Sigmoid colon (tissue), 4 donors: ENCODE data around the gene CTDSPL2.

Experiments
- CTCF ChIP-seq, 4 experiments: fragments of 450-650 bp in 3 of 4; fragments of 200-600 bp in 1 of 4; IDR thresholded peaks; one replicate each; pipeline ENCODE4 v1.5.1; 2016 to 2019; ENCODE audit warnings: antibody characterized with exemption in 4 of 4, mild to moderate bottlenecking in 3 of 4, moderate library complexity in 2 of 4
- POLR2A ChIP-seq, 2 donors: fragments of 450-650 bp; IDR thresholded peaks; one replicate each; pipeline ENCODE4 v1.6.1; 2016; ENCODE audit warnings: antibody characterized with exemption in 2 of 2, mild to moderate bottlenecking in 2 of 2, moderate library complexity in 2 of 2
- POLR2AphosphoS5 ChIP-seq, 4 donors: sonication (generic); formaldehyde crosslinking; IDR thresholded peaks; one replicate each; pipeline ENCODE4 v1.6.1; 2017; ENCODE audit warnings: antibody characterized with exemption in 4 of 4

- TF ChIP-seq CTCF (IDR thresholded peaks at IDR 0.05), result no peak
- TF ChIP-seq POLR2A (IDR thresholded peaks at IDR 0.05), result no peak
- TF ChIP-seq POLR2AphosphoS5 (IDR thresholded peaks at IDR 0.05), result no peak
Measured at GRCh38 chr15:44537735-44538240, 110.4 kb downstream of the CTDSPL2 start.
